GM12878 (cell line): ENCODE results near the gene DOCK9. TPM values are rescaled to one million over a fixed set of nuclear protein-coding genes. Genes with fewer than 3 reads are reported as not detected.

Source experiments
- ATAC-seq: fragments of 200-7000 bp; cut with Tn5 transposase; 3 replicates; pipeline ENCODE4 v1.9.1; 2020; ENCODE audit warnings: mild to moderate bottlenecking, moderate library complexity
- BruUV-seq: library from RNA; stranded (reverse); fragments of 400-500 nt; replicated peaks from 2 replicates; lab custom pipeline; 2021; lab: Mats Ljungman, UMichigan
- CTCF ChIA-PET: fragments of 300-600 bp; sonication (Branson Sonifier 250); formaldehyde crosslinking; extraction: SDS; loops from one replicate; lab custom pipeline; 2021; ENCODE audit warnings: inconsistent platforms; lab: Yijun Ruan, JAX
- POLR2A ChIA-PET: fragments of 350-600 bp; formaldehyde crosslinking; extraction: SDS; loops from one replicate; lab custom pipeline; 2021; ENCODE audit warnings: inconsistent platforms; lab: Charles Lee
- RAD21 ChIA-PET: fragments of 300-600 bp; sonication (Branson Sonifier 250); formaldehyde crosslinking; loops from one replicate; lab custom pipeline; 2023; ENCODE audit warnings: antibody characterized with exemption; ENCODE audit not compliant: unreplicated experiment; lab: Charles Lee
- SMC1A ChIA-PET: fragments of 300-600 bp; sonication (Branson Sonifier 250); formaldehyde crosslinking; loops from one replicate; lab custom pipeline; 2023; ENCODE audit not compliant: unreplicated experiment, uncharacterized antibody; lab: Charles Lee
- DNase-seq: peaks from one replicate; pipeline ENCODE4 v3.0.0-alpha.2; 2011; ENCODE audit warnings: low read depth, low spot score
- FAIRE-seq: peaks from 3 replicates; lab custom pipeline; 2011; peaks lifted over from hg19 to GRCh38; lab: Jason Lieb, UNC
- H2AFZ ChIP-seq: 2 replicates; pipeline ENCODE4 v1.6.0; 2011; ENCODE audit warnings: low read depth, low read length, control low read depth; ENCODE audit not compliant: control insufficient read depth
- H3K27ac ChIP-seq: 2 replicates; pipeline ENCODE4 v1.5.1; 2011; ENCODE audit warnings: control low read depth; ENCODE audit not compliant: control insufficient read depth, insufficient read depth
- H3K27me3 ChIP-seq, 2 experiments: replicated peaks in 1 of 2; 2 replicates each; pipeline versions ENCODE4 v1.6.0 to v1.6.1; 2011; ENCODE audit warnings: low read length in 1 of 2; ENCODE audit not compliant: control insufficient read depth in 2 of 2, insufficient read depth in 2 of 2
- H3K36me3 ChIP-seq, 2 experiments: 2 replicates each; pipeline ENCODE4 v1.5.1; 2011; ENCODE audit warnings: low read length in 1 of 2; ENCODE audit not compliant: control insufficient read depth in 2 of 2, insufficient read depth in 2 of 2
- H3K4me1 ChIP-seq: 2 replicates; pipeline ENCODE4 v1.6.1; 2011; ENCODE audit warnings: mild to moderate bottlenecking, low read length, moderate library complexity, mixed read lengths; ENCODE audit not compliant: control insufficient read depth, insufficient read depth
- H3K4me2 ChIP-seq: 2 replicates; pipeline ENCODE4 v1.6.0; 2011; ENCODE audit warnings: control low read depth; ENCODE audit not compliant: control insufficient read depth, insufficient read depth
- H3K4me3 ChIP-seq: fragments of 200-600 bp; sonication (generic); 2 replicates; pipeline ENCODE4 v1.5.1; 2016
- H3K79me2 ChIP-seq: 2 replicates; pipeline ENCODE4 v1.6.0; 2011; ENCODE audit warnings: low read length; ENCODE audit not compliant: control insufficient read depth, insufficient read depth
- H3K9ac ChIP-seq: 2 replicates; pipeline ENCODE4 v1.8.0; 2011; ENCODE audit warnings: low read length, control low read depth, mixed read lengths; ENCODE audit not compliant: control insufficient read depth, insufficient read depth
- H3K9me3 ChIP-seq: replicated peaks from 3 replicates; pipeline ENCODE4 v1.5.1; 2011; ENCODE audit warnings: mild to moderate bottlenecking, low read length; ENCODE audit not compliant: control insufficient read depth, insufficient read depth
- H4K20me1 ChIP-seq: 2 replicates; pipeline ENCODE4 v1.6.0; 2011; ENCODE audit not compliant: control insufficient read depth, insufficient read depth
- EP300 ChIP-seq, 2 experiments: fragments of 150-350 bp in 1 of 2; IDR thresholded peaks; 2 replicates each; pipeline ENCODE4 v1.6.1; 2011 to 2012; ENCODE audit warnings: low read depth in 2 of 2, low read length in 2 of 2, borderline replicate concordance in 1 of 2, improper control_type of control experiment in 1 of 2, inconsistent platforms in 1 of 2; ENCODE audit not compliant: control insufficient read depth in 1 of 2
- TARDBP ChIP-seq: IDR thresholded peaks from 2 replicates; pipeline ENCODE4 v1.6.1; 2016; ENCODE audit warnings: borderline replicate concordance
- WRNIP1 ChIP-seq: IDR thresholded peaks from 2 replicates; pipeline ENCODE4 v1.6.1; 2011; ENCODE audit warnings: low read depth, low read length, improper control_type of control experiment, borderline replicate concordance
- WGBS: methylation state at CpG from one replicate; pipeline ENCODE4 v1.1.6; 2016; ENCODE audit warnings: low lambda C conversion rate; ENCODE audit not compliant: insufficient replicate concordance, insufficient coverage; ENCODE audit errors: missing lambda C conversion rate; 5-methylcytosine and 5-hydroxymethylcytosine counted together
- in situ Hi-C: fragments of 300-500 bp; cut with MboI; formaldehyde crosslinking; loops from 9 replicates; pipeline ENCODE4 v1.14.3; 2018; ENCODE audit warnings: mixed read lengths
- intact Hi-C: fragments of 100-400 bp; cut with micrococcal nuclease; formaldehyde crosslinking; loops from one replicate; pipeline ENCODE4 v1.14.2; 2022; ENCODE audit not compliant: unreplicated experiment
- polyA plus RNA-seq, 11 experiments: library from polyadenylated mRNA; depleted of rRNA in 4 of 11; unstranded in 6 of 11; stranded (reverse) in 5 of 11; fragments of >200 nt; fragmentation: Nextera tagmentation in 4 of 11; fragmentation: Illumina TruSeq in 1 of 11; extraction: Ambion mirVana in 4 of 11; extraction: Trizol in 1 of 11; gene quantifications; 1 replicate in 1 of 11; 2 replicates in 10 of 11; pipeline versions ENCODE4 v1.2.1 to v1.2.3, GENCODE V29; 2011 to 2016; ENCODE audit warnings: inconsistent platforms in 2 of 11, missing spikeins in 2 of 11, low read depth in 1 of 11
- total RNA-seq, 4 experiments: library from RNA; depleted of rRNA in 3 of 4; stranded (reverse); fragments of >200 nt in 3 of 4; fragmentation: Illumina TruSeq in 1 of 4; extraction: Trizol in 1 of 4; gene quantifications; 2 replicates each; pipeline versions ENCODE4 v1.2.1 to v1.2.3, GENCODE V29; 2013 to 2021
- TF ChIP-seq, protein P1 (sequence below): fragments of 450-650 bp; formaldehyde crosslinking; IDR thresholded peaks from 2 replicates; pipeline ENCODE4 v1.5.0; 2022; ENCODE audit warnings: mild to moderate bottlenecking, missing genetic modification characterization
- TF ChIP-seq, protein P2 (sequence below): IDR thresholded peaks from 2 replicates; pipeline ENCODE4 v1.6.1; 2011; ENCODE audit warnings: borderline replicate concordance, low read depth, mild to moderate bottlenecking, moderate library complexity, mixed read lengths, low read length; ENCODE audit not compliant: insufficient read depth; ENCODE audit errors: extremely low read length
- TF ChIP-seq, protein P3 (sequence below): IDR thresholded peaks from 2 replicates; pipeline ENCODE4 v1.6.1; 2012; ENCODE audit warnings: low read depth, low read length, improper control_type of control experiment

DOCK9 gene
- total and polyA plus RNA-seq, 10 of the 15 experiments (the other 5 are each of a cell fraction or from before 2014, with no cell fraction given): 0.09 to 2.9 (median 0.74) TPM

DNA sequence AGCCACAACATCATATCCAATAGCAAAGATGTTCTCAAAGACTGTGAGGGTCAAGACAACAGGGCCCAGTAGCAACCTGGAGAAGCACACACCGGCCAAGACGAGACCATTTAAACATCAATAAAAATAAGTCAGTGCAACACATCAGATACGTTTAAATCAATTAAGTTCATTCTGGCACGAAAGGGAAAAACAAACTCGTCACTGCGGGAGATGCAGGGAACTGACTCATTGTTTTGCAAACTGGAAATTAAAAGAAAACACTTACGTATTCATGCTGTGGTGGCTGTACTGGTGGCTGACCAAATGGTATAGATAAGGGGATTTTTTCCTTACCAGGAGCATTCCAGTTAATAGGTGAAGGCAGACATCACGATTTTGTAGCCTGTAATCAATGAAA lies 199.1 kb downstream of the DOCK9 start (continued):
- TF ChIP-seq, protein P1, sequence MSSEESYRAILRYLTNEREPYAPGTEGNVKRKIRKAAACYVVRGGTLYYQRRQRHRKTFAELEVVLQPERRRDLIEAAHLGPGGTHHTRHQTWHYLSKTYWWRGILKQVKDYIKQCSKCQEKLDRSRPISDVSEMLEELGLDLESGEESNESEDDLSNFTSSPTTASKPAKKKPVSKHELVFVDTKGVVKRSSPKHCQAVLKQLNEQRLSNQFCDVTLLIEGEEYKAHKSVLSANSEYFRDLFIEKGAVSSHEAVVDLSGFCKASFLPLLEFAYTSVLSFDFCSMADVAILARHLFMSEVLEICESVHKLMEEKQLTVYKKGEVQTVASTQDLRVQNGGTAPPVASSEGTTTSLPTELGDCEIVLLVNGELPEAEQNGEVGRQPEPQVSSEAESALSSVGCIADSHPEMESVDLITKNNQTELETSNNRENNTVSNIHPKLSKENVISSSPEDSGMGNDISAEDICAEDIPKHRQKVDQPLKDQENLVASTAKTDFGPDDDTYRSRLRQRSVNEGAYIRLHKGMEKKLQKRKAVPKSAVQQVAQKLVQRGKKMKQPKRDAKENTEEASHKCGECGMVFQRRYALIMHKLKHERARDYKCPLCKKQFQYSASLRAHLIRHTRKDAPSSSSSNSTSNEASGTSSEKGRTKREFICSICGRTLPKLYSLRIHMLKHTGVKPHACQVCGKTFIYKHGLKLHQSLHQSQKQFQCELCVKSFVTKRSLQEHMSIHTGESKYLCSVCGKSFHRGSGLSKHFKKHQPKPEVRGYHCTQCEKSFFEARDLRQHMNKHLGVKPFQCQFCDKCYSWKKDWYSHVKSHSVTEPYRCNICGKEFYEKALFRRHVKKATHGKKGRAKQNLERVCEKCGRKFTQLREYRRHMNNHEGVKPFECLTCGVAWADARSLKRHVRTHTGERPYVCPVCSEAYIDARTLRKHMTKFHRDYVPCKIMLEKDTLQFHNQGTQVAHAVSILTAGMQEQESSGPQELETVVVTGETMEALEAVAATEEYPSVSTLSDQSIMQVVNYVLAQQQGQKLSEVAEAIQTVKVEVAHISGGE (CRISPR knock-in tag): no peak
- no peak for TF ChIP-seq EP300 (IDR thresholded peaks at IDR 0.05; ENCODE audit: borderline replicate concordance in 1 of 2, control insufficient read depth in 1 of 2, low read depth in 2 of 2, low read length in 2 of 2)
- TF ChIP-seq TARDBP: no peak
- TF ChIP-seq, protein P2, sequence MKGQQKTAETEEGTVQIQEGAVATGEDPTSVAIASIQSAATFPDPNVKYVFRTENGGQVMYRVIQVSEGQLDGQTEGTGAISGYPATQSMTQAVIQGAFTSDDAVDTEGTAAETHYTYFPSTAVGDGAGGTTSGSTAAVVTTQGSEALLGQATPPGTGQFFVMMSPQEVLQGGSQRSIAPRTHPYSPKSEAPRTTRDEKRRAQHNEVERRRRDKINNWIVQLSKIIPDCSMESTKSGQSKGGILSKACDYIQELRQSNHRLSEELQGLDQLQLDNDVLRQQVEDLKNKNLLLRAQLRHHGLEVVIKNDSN: no peak

DNA sequence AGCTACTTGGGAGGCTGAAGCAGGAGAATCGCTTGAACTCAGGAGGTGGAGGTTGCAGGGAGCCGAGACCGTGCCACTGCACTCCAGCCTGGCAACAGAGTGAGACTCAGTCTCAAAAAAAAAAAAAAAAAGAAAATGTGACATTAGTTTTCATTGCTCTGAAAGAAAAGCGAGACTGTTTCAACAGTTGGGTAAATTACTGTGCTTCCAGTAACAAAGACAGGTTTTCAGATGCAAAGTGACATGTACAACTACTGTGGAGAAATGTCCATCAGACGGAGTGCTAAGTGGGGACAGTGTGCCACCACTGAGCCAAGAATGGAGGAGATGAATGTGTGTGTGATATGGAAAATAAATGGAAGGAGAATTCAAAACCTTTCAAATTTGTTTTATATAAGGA lies 201.2 kb downstream of the DOCK9 start:
- Histone ChIP-seq H2AFZ (no peak overlapping the region), H4K20me1 (no peaks in the 10 kb centered on the region), H3K36me3 (no peaks in the 10 kb centered on the region), H3K4me3 (no peak overlapping the region), H3K79me2 (no peaks in the 10 kb centered on the region), H3K27me3 (no peaks in the 10 kb centered on the region), H3K4me1 (no peaks in the 10 kb centered on the region), H3K9me3 (no peaks in the 10 kb centered on the region), H3K4me2 (no peak overlapping the region), H3K27ac (no peak overlapping the region), H3K9ac (no peak overlapping the region)
- SMC1A ChIA-PET: no interaction called here
- TF ChIP-seq, protein P3, sequence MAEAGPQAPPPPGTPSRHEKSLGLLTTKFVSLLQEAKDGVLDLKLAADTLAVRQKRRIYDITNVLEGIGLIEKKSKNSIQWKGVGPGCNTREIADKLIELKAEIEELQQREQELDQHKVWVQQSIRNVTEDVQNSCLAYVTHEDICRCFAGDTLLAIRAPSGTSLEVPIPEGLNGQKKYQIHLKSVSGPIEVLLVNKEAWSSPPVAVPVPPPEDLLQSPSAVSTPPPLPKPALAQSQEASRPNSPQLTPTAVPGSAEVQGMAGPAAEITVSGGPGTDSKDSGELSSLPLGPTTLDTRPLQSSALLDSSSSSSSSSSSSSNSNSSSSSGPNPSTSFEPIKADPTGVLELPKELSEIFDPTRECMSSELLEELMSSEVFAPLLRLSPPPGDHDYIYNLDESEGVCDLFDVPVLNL: no peak
- no peak for TF ChIP-seq WRNIP1
- CTCF ChIA-PET: no interaction called here
- intact Hi-C loops (no loop called here), in situ Hi-C loops (no loop called here)
- WGBS: 6% methylated on average over 5 of the region's 5 CpGs
- DNase-seq (no peak), FAIRE-seq (no peak), ATAC-seq (no peak)
- POLR2A ChIA-PET: no interaction called here
- RAD21 ChIA-PET: no interaction called here
- no TSS peak for BruUV-seq
